Right atrium auricular region (tissue), 2 donors: ENCODE results near the gene HINFP. TPM values are rescaled to one million over a fixed set of nuclear protein-coding genes. Genes with fewer than 3 reads are reported as not detected.

Source experiments
- DNase-seq: peaks from one replicate; pipeline ENCODE4 v3.0.0-alpha.2; 2019; ENCODE audit warnings: low spot score
- H3K27ac ChIP-seq, 2 donors: fragments of 200-600 bp; sonication (generic); 1 replicate in 1 of 2; 2 replicates in 1 of 2; pipeline ENCODE4 v1.5.1; 2016 to 2019
- H3K27me3 ChIP-seq, 2 donors: fragments of 200-600 bp; sonication (generic); one replicate each; pipeline versions ENCODE4 v1.5.1 to v1.6.0; 2017 to 2019
- H3K36me3 ChIP-seq: fragments of 200-600 bp; sonication (generic); one replicate; pipeline ENCODE4 v1.5.1; 2016
- H3K4me1 ChIP-seq, 2 donors: fragments of 200-600 bp; sonication (generic); one replicate each; pipeline versions ENCODE4 v1.5.1 to v1.6.0; 2017 to 2019
- H3K4me3 ChIP-seq, 2 donors: fragments of 200-600 bp; sonication (generic); 1 replicate in 1 of 2; 2 replicates in 1 of 2; pipeline ENCODE4 v1.5.1; 2017 to 2019; ENCODE audit warnings: mild to moderate bottlenecking in 1 of 2, moderate library complexity in 1 of 2
- H3K9me3 ChIP-seq, 2 donors: fragments of 200-600 bp; sonication (generic); one replicate each; pipeline ENCODE4 v1.5.1; 2019
- CTCF ChIP-seq, 2 donors: fragments of 200-600 bp; sonication (generic); IDR thresholded peaks; one replicate each; pipeline ENCODE4 v1.5.1; 2019; ENCODE audit warnings: antibody characterized with exemption in 2 of 2
- total RNA-seq, 2 donors: library from RNA; depleted of rRNA; stranded (reverse); fragments of >200 nt; gene quantifications; one replicate each; pipeline ENCODE4 v1.1.0, GENCODE V29; 2016

The HINFP gene
- total RNA-seq, 2 donors from 2014 or later = 11.2 to 18.1 TPM

- Histone ChIP-seq H3K36me3 (peaks cover 11% of the 10 kb centered on the region), H3K9me3 (no peaks in the 10 kb centered on the region), H3K27me3 (no peaks in the 10 kb centered on the region), H3K4me1 (peaks cover 0 to 14% of the 10 kb centered on the region in 2 donors), H3K27ac (no peak overlapping the region), H3K4me3 (no peak overlapping the region)
- no peak for TF ChIP-seq CTCF (IDR thresholded peaks at IDR 0.05)
- DNase-seq = no peak
These were observed 3.2 kb upstream of the HINFP start for GRCh38 chr11:119118227-119118626.

- peaks cover 8% of the 10 kb centered on the region for H3K36me3 ChIP-seq
- no peak for TF ChIP-seq CTCF (IDR thresholded peaks at IDR 0.05)
- DNase-seq = no peak
- peaks cover 0 to 14% of the 10 kb centered on the region in 2 donors for H3K4me1 ChIP-seq
- no peaks in the 10 kb centered on the region for H3K9me3 ChIP-seq
- no peak overlapping the region for H3K27ac ChIP-seq
- H3K27me3 ChIP-seq = no peaks in the 10 kb centered on the region
- no peak overlapping the region for H3K4me3 ChIP-seq
These were observed 2.4 kb upstream of the HINFP start for GRCh38 chr11:119118946-119119345.

GRCh38 chr11:119120639-119121007 is 757 bp upstream of the HINFP start:
- no peaks in the 10 kb centered on the region for H3K27me3 ChIP-seq
- no peak for DNase-seq
- H3K9me3 ChIP-seq = no peaks in the 10 kb centered on the region
- no peak for TF ChIP-seq CTCF (IDR thresholded peaks at IDR 0.05)
- peak overlapping the region; percentile 39 to 81 for H3K4me3 ChIP-seq
- peak overlapping the region; percentile 66 to 85 for H3K27ac ChIP-seq
- H3K4me1 ChIP-seq = peaks cover 0 to 15% of the 10 kb centered on the region in 2 donors
- H3K36me3 ChIP-seq = peaks cover 9% of the 10 kb centered on the region

- DNase-seq = no peak
- Histone ChIP-seq H3K36me3 (peaks cover 9% of the 10 kb centered on the region), H3K9me3 (no peaks in the 10 kb centered on the region), H3K27me3 (no peaks in the 10 kb centered on the region), H3K27ac (peak overlapping the region; percentile 72 to 74), H3K4me3 (peak overlapping the region; percentile 81 to 93), H3K4me1 (peaks cover 0 to 24% of the 10 kb centered on the region in 2 donors)
- TF ChIP-seq CTCF (IDR thresholded peaks at IDR 0.05) = no peak
These were observed 388 bp downstream of the HINFP start for GRCh38 chr11:119121811-119122124.

- no peak for TF ChIP-seq CTCF (IDR thresholded peaks at IDR 0.05)
- Histone ChIP-seq H3K9me3 (no peaks in the 10 kb centered on the region), H3K4me3 (no peak overlapping the region), H3K4me1 (peaks cover 0 to 22% of the 10 kb centered on the region in 2 donors), H3K36me3 (peaks cover 28% of the 10 kb centered on the region), H3K27ac (no peak overlapping the region), H3K27me3 (no peaks in the 10 kb centered on the region)
- DNase-seq = no peak
These were observed 4.4 kb downstream of the HINFP start for GRCh38 chr11:119125821-119126220.

- Histone ChIP-seq H3K27ac (no peak overlapping the region), H3K36me3 (peaks cover 36% of the 10 kb centered on the region), H3K4me1 (peaks cover 0 to 20% of the 10 kb centered on the region in 2 donors)
These were observed 5.4 kb downstream of the HINFP start for GRCh38 chr11:119126675-119127268.

More at GRCh38 chr11:119126675-119127268, 5.4 kb downstream of the HINFP start:
- Histone ChIP-seq H3K9me3 (no peaks in the 10 kb centered on the region), H3K27me3 (no peaks in the 10 kb centered on the region), H3K4me3 (no peak overlapping the region)
- no peak for TF ChIP-seq CTCF (IDR thresholded peaks at IDR 0.05)
- no peak for DNase-seq
